HG02852 (cell line): ENCODE results near the gene SACM1L.
"Not testable (repeated sequence)": the region's sequence is repeated elsewhere in the genome, so short reads cannot be mapped to it uniquely, and the experiment has no call there.

ENCODE experiments used
- ATAC-seq: cut with Tn5 transposase; IDR thresholded peaks from one replicate; pipeline ENCODE4 v1.9.1; 2021; ENCODE audit warnings: mild to moderate bottlenecking, moderate library complexity; ENCODE audit not compliant: unreplicated experiment

The SACM1L gene

GRCh38 chr3:45690336-45691035 is 1.3 kb downstream of the SACM1L start:
- ATAC-seq: no peak

GRCh38 chr3:45691842-45692241 is 2.6 kb downstream of the SACM1L start:
- ATAC-seq: no peak

- no peak for ATAC-seq
Observed at GRCh38 chr3:45692866-45693265, 3.7 kb downstream of the SACM1L start.

GRCh38 chr3:45693941-45694521 is 4.8 kb downstream of the SACM1L start:
- ATAC-seq: no peak

- not testable (repeated sequence) for ATAC-seq
Observed at GRCh38 chr3:45695166-45695565, 6.0 kb downstream of the SACM1L start.

GRCh38 chr3:45700570-45701073 is 11.4 kb downstream of the SACM1L start:
- ATAC-seq: no peak

GRCh38 chr3:45701172-45701867 is 12.1 kb downstream of the SACM1L start:
- ATAC-seq: no peak

- no peak for ATAC-seq
Observed at GRCh38 chr3:45704301-45704943, 15.2 kb downstream of the SACM1L start.

GRCh38 chr3:45705839-45706808 is 16.9 kb downstream of the SACM1L start:
- no peak for ATAC-seq

GRCh38 chr3:45711931-45712330 is 22.7 kb downstream of the SACM1L start:
- ATAC-seq: no peak

GRCh38 chr3:45712434-45713110 is 23.4 kb downstream of the SACM1L start:
- no peak for ATAC-seq

GRCh38 chr3:45715945-45716344 is 26.7 kb downstream of the SACM1L start:
- no peak for ATAC-seq

- ATAC-seq: no peak
Observed at GRCh38 chr3:45716790-45717336, 27.7 kb downstream of the SACM1L start.

- no peak for ATAC-seq
Observed at GRCh38 chr3:45719655-45720487, 30.7 kb downstream of the SACM1L start.

GRCh38 chr3:45724911-45725310 is 35.7 kb downstream of the SACM1L start:
- ATAC-seq: no peak

- no peak for ATAC-seq
Observed at GRCh38 chr3:45729614-45730013, 40.4 kb downstream of the SACM1L start.

- no peak for ATAC-seq
Observed at GRCh38 chr3:45730409-45731154, 41.4 kb downstream of the SACM1L start.

- ATAC-seq: no peak
Observed at GRCh38 chr3:45736707-45737106, 47.5 kb downstream of the SACM1L start.
